Esophagus muscularis mucosa (tissue), 4 donors: ENCODE data around the gene TRABD2A.

Experiments
- CTCF ChIP-seq, 3 experiments: fragments of 200-600 bp in 2 of 3; fragments of 450-650 bp in 1 of 3; sonication (generic) in 2 of 3; IDR thresholded peaks; one replicate each; pipeline ENCODE4 v1.5.1; 2017 to 2019; ENCODE audit warnings: antibody characterized with exemption in 3 of 3, mild to moderate bottlenecking in 2 of 3, moderate library complexity in 1 of 3
- EP300 ChIP-seq: sonication (generic); formaldehyde crosslinking; IDR thresholded peaks from one replicate; pipeline ENCODE4 v1.6.1; 2017; ENCODE audit warnings: antibody characterized with exemption
- POLR2A ChIP-seq: fragments of 450-650 bp; IDR thresholded peaks from one replicate; pipeline ENCODE4 v1.6.1; 2017; ENCODE audit warnings: antibody characterized with exemption, moderate library complexity, mild to moderate bottlenecking, low read depth

GRCh38 chr2:84874381-84875212 is 6.3 kb downstream of the TRABD2A start:
- no peak for TF ChIP-seq POLR2A
- no peak for TF ChIP-seq CTCF (IDR thresholded peaks at IDR 0.05)
- TF ChIP-seq EP300, result no peak
